PFSK-1 (cell line): Measurements from ENCODE around the gene SLCO1C1.

Experiments used
- FOXP2 ChIP-seq: optimal IDR thresholded peaks from 2 replicates; pipeline ENCODE3; 2011; ENCODE audit warnings: borderline replicate concordance, control low read depth, inconsistent platforms; ENCODE audit not compliant: insufficient read depth; ENCODE audit errors: extremely low read length, extremely low read depth
- POLR2AphosphoS5 ChIP-seq: IDR thresholded peaks from 2 replicates; pipeline ENCODE4 v1.6.1; 2012; ENCODE audit warnings: low read depth, mild to moderate bottlenecking, control low read depth, low read length, moderate library complexity
- REST ChIP-seq, 2 experiments: IDR thresholded peaks; 2 replicates each; pipeline versions ENCODE4 v1.6.1 to v1.8.0; 2011 to 2012; ENCODE audit warnings: low read depth in 2 of 2, low read length in 2 of 2, control low read depth in 1 of 2, inconsistent platforms in 1 of 2, mild to moderate bottlenecking in 1 of 2, moderate library complexity in 1 of 2; ENCODE audit not compliant: insufficient read depth in 1 of 2
- SIN3A ChIP-seq: IDR thresholded peaks from 2 replicates; pipeline ENCODE4 v1.6.1; 2012; ENCODE audit warnings: mild to moderate bottlenecking, low read length, moderate library complexity, borderline replicate concordance; ENCODE audit not compliant: insufficient read depth
- TAF1 ChIP-seq: IDR thresholded peaks from 2 replicates; pipeline ENCODE4 v1.6.1; 2012; ENCODE audit warnings: low read length, control low read depth, borderline replicate concordance; ENCODE audit not compliant: insufficient read depth

The SLCO1C1 gene

GRCh38 chr12:20681334-20681733 lies 13.8 kb upstream of the SLCO1C1 start:
- TF ChIP-seq SIN3A (no peak), FOXP2 (no peak), REST (IDR thresholded peaks at IDR 0.05; ENCODE audit: insufficient read depth in 1 of 2, low read depth in 2 of 2, low read length in 2 of 2) (no peak), TAF1 (no peak), POLR2AphosphoS5 (no peak)

- no peak for TF ChIP-seq TAF1
- TF ChIP-seq REST (IDR thresholded peaks at IDR 0.05; ENCODE audit: insufficient read depth in 1 of 2, low read depth in 2 of 2, low read length in 2 of 2): peak; percentile 22 to 76; a peak in 2 of 4 replicates
- no peak for TF ChIP-seq POLR2AphosphoS5
- no peak for TF ChIP-seq FOXP2
- no peak for TF ChIP-seq SIN3A
These were observed 1.2 kb downstream of the SLCO1C1 start for GRCh38 chr12:20696181-20696905.

GRCh38 chr12:20701106-20701505 lies 6.0 kb downstream of the SLCO1C1 start:
- TF ChIP-seq REST (IDR thresholded peaks at IDR 0.05; ENCODE audit: insufficient read depth in 1 of 2, low read depth in 2 of 2, low read length in 2 of 2) (no peak), SIN3A (no peak), TAF1 (no peak), POLR2AphosphoS5 (no peak), FOXP2 (no peak)

- TF ChIP-seq REST (IDR thresholded peaks at IDR 0.05; ENCODE audit: insufficient read depth in 1 of 2, low read depth in 2 of 2, low read length in 2 of 2): no peak
- no peak for TF ChIP-seq POLR2AphosphoS5
These were observed 9.7 kb downstream of the SLCO1C1 start for GRCh38 chr12:20704860-20705259.

GRCh38 chr12:20711846-20712245 lies 16.7 kb downstream of the SLCO1C1 start:
- no peak for TF ChIP-seq POLR2AphosphoS5
- TF ChIP-seq TAF1: no peak
- no peak for TF ChIP-seq FOXP2
- TF ChIP-seq REST (IDR thresholded peaks at IDR 0.05; ENCODE audit: insufficient read depth in 1 of 2, low read depth in 2 of 2, low read length in 2 of 2): no peak
- no peak for TF ChIP-seq SIN3A
